B cell (primary cell): ENCODE results near the gene EEPD1.

Source experiments
- EZH2 ChIP-seq: IDR thresholded peaks from 2 replicates; pipeline ENCODE4 v1.6.1; 2012; ENCODE audit warnings: borderline replicate concordance, low read depth, mild to moderate bottlenecking, moderate library complexity, low read length; ENCODE audit not compliant: insufficient read depth, poor library complexity, severe bottlenecking
- TF ChIP-seq, protein P1 (sequence below): fragments of 200-600 bp; IDR thresholded peaks from one replicate; pipeline ENCODE4 v1.8.0; 2022; ENCODE audit warnings: antibody characterized with exemption, mild to moderate bottlenecking

DNA sequence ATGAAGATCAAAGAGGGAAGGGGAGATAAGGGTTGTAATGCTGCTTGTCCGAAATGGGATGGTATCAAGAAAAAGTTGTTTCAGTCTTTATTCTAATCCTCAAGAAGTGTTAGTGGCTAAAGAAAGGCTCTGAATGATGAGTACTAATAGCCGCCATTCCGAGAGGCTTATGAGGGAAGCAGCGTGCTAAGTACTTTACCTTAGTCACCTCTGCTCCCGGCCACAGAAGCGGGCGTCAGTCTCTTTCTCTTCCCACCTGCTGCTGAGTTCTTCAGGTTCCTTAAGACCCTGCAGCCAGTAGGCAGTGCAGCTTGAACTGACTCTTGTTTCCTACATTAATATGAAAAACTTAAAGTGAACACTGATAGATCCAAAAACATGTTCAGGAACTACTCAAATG is 73.1 kb downstream of the EEPD1 start:
- TF ChIP-seq, protein P1, sequence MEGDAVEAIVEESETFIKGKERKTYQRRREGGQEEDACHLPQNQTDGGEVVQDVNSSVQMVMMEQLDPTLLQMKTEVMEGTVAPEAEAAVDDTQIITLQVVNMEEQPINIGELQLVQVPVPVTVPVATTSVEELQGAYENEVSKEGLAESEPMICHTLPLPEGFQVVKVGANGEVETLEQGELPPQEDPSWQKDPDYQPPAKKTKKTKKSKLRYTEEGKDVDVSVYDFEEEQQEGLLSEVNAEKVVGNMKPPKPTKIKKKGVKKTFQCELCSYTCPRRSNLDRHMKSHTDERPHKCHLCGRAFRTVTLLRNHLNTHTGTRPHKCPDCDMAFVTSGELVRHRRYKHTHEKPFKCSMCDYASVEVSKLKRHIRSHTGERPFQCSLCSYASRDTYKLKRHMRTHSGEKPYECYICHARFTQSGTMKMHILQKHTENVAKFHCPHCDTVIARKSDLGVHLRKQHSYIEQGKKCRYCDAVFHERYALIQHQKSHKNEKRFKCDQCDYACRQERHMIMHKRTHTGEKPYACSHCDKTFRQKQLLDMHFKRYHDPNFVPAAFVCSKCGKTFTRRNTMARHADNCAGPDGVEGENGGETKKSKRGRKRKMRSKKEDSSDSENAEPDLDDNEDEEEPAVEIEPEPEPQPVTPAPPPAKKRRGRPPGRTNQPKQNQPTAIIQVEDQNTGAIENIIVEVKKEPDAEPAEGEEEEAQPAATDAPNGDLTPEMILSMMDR, result no peak
- no peak for TF ChIP-seq EZH2
